HEK293 (cell line): ENCODE data around the gene RTN4.

Source experiments
- KLF16 ChIP-seq: fragments of 450-650 bp; formaldehyde crosslinking; IDR thresholded peaks from 2 replicates; pipeline ENCODE4 v1.5.1; 2017; ENCODE audit warnings: missing biosample characterization, missing genetic modification characterization
- ZNF311 ChIP-seq: fragments of 450-650 bp; formaldehyde crosslinking; IDR thresholded peaks from 2 replicates; pipeline ENCODE4 v1.5.1; 2017; ENCODE audit warnings: missing biosample characterization, missing genetic modification characterization, borderline replicate concordance
- ZNF366 ChIP-seq: fragments of 450-650 bp; formaldehyde crosslinking; conservative IDR thresholded peaks from 2 replicates; pipeline ENCODE4 v1.5.1; 2016; ENCODE audit warnings: missing biosample characterization, missing genetic modification characterization
- ZNF488 ChIP-seq: fragments of 450-650 bp; formaldehyde crosslinking; IDR thresholded peaks from 2 replicates; pipeline ENCODE4 v1.5.1; 2016; ENCODE audit warnings: missing biosample characterization, missing genetic modification characterization
- ZNF776 ChIP-seq: fragments of 450-650 bp; formaldehyde crosslinking; IDR thresholded peaks from 2 replicates; pipeline ENCODE4 v1.5.0; 2017; ENCODE audit warnings: missing biosample characterization, missing genetic modification characterization, borderline replicate concordance
- ZXDB ChIP-seq: fragments of 450-650 bp; formaldehyde crosslinking; IDR thresholded peaks from 2 replicates; pipeline ENCODE4 v1.5.1; 2016; ENCODE audit warnings: missing biosample characterization, missing genetic modification characterization
- TF ChIP-seq, protein P1 (sequence below): fragments of 450-650 bp; formaldehyde crosslinking; IDR thresholded peaks from 2 replicates; pipeline ENCODE4 v1.5.1; 2016; ENCODE audit warnings: missing biosample characterization, missing genetic modification characterization

DNA sequence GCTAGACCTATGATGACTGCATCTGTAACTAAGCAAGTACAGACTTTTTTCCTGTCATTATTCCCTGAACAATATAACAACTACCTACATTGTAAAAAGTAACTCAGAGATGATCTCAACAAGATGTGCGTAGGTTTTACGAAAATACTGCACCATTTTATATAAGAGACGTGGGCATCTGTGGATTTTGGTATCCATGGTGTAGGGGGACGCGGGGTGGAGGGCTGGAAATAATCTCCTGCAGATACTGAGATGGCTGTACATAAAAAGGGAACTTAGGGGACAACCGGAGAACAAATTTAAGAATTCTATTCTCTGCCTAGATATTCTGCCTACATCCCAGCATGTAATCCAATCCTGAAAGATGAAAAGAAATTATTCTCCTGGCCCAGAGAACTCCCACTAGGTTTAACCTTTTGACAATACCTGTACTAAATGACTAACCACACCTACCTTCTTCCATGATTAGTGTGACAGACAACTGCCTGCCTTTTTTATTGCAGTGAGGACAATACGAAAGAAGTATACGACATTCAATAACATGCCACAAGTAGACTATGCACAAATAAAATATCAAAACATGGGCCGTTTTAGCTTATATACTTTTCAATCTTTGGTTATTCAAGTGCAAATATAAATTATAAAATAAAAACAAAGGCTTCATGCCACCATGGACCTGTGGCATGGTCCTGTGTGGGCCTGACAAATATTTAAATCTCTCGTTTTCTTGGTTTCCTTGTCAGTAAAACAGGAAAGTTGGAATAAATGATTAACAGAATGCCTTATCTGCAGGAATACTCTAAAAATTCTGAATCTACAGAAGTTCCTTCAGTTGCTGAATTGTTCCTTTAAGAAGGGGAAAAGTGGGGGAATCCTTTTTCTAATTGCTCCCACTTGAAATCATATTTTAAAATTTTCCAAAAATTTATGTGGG, 46.3 kb downstream of the RTN4 start:
- TF ChIP-seq ZNF776 (tag by site-specific recombination) = no peak
- TF ChIP-seq ZNF366 = no peak
- TF ChIP-seq, protein P1, sequence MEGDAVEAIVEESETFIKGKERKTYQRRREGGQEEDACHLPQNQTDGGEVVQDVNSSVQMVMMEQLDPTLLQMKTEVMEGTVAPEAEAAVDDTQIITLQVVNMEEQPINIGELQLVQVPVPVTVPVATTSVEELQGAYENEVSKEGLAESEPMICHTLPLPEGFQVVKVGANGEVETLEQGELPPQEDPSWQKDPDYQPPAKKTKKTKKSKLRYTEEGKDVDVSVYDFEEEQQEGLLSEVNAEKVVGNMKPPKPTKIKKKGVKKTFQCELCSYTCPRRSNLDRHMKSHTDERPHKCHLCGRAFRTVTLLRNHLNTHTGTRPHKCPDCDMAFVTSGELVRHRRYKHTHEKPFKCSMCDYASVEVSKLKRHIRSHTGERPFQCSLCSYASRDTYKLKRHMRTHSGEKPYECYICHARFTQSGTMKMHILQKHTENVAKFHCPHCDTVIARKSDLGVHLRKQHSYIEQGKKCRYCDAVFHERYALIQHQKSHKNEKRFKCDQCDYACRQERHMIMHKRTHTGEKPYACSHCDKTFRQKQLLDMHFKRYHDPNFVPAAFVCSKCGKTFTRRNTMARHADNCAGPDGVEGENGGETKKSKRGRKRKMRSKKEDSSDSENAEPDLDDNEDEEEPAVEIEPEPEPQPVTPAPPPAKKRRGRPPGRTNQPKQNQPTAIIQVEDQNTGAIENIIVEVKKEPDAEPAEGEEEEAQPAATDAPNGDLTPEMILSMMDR = no peak
- no peak for TF ChIP-seq ZNF488 (tag by site-specific recombination)
- no peak for TF ChIP-seq ZNF311
- TF ChIP-seq KLF16 (tag by site-specific recombination) = no peak
- no peak for TF ChIP-seq ZXDB (tag by site-specific recombination)
